Vein endothelial cell (primary cell): ENCODE data around the gene LCORL. TPM values are rescaled to one million over a fixed set of nuclear protein-coding genes. Genes with fewer than 3 reads are reported as not detected.

Source experiments
- total RNA-seq: library from RNA; depleted of rRNA; stranded (reverse); fragments of >200 nt; gene quantifications from 2 replicates; pipeline ENCODE4 v1.2.3, GENCODE V29; 2012

The LCORL gene
- 18.0 and 21.9 TPM in 2 replicates for total RNA-seq

GRCh38 chr4:18021720-18022571 is at the start of gene LCORL:
Gene LCORL, minus strand, starts transcription at chr4:18021755. Its CDS starts 4 bp downstream, at chr4:18021751.

GRCh38 chr4:17810260-17811077 is 211.1 kb downstream of the LCORL start, which contains the start of the genes DCAF16 and NCAPG:
Gene DCAF16, minus strand, starts transcription at chr4:17810757. Its CDS starts 6,616 bp downstream, at chr4:17804141.
Gene NCAPG, plus strand, starts transcription at chr4:17810979. Its CDS starts 99 bp downstream, at chr4:17811078.

Other genes with a start within 250 kb of the LCORL start
- not detected in 2 replicates for gene FAM184B, start 240.1 kb downstream of the LCORL start, total RNA-seq
- 28.6 and 38.2 TPM in 2 replicates for gene DCAF16, start 211.0 kb downstream of the LCORL start, total RNA-seq
- 17.6 and 39.1 TPM in 2 replicates for gene NCAPG, start 210.8 kb downstream of the LCORL start, total RNA-seq